Spleen (tissue), 3 donors: ENCODE results near the gene SHISA5.

Source experiments
- POLR2A ChIP-seq, 3 donors: fragments of 450-650 bp; IDR thresholded peaks; one replicate each; pipeline ENCODE4 v1.5.1; 2017; ENCODE audit warnings: antibody characterized with exemption in 3 of 3, mild to moderate bottlenecking in 1 of 3
- POLR2AphosphoS5 ChIP-seq, 3 donors: sonication (generic); formaldehyde crosslinking; IDR thresholded peaks; one replicate each; pipeline ENCODE4 v1.5.1; 2017; ENCODE audit warnings: antibody characterized with exemption in 3 of 3

GRCh38 chr3:48500656-48501055 lies 3.3 kb downstream of the SHISA5 start:
- TF ChIP-seq POLR2AphosphoS5 (IDR thresholded peaks at IDR 0.05) (no peak), POLR2A (IDR thresholded peaks at IDR 0.05) (no peak)
